ENCODE results near the gene KRT34. TPM values are rescaled to one million over a fixed set of nuclear protein-coding genes. Genes with fewer than 3 reads are reported as not detected.

The KRT34 gene
- total and polyA plus RNA-seq, 2 experiments from 2014 or later = not detected

- H4K20me1 ChIP-seq (replicated peaks; ENCODE audit: insufficient read depth) = no peaks in the 10 kb centered on the region
- Mint-ChIP-seq H3K27me3 (ENCODE audit: insufficient read depth, low read depth, poor library complexity) (peaks cover 1% of the 10 kb centered on the region), H3K27ac (no peak overlapping the region), H3K36me3 (ENCODE audit: low read depth) (no peaks in the 10 kb centered on the region), H3K4me3 (no peak overlapping the region), H3K9me3 (no peaks in the 10 kb centered on the region), H3K4me1 (peaks cover 8% of the 10 kb centered on the region)
- no peak overlapping the region for H3K27ac ChIP-seq (ENCODE audit: low read depth)
- H3K4me1 ChIP-seq (ENCODE audit: insufficient read depth) = no peaks in the 10 kb centered on the region
- peaks cover 4% of the 10 kb centered on the region; the same call in 1 of the 2 replicates for H3K9me2 ChIP-seq (ENCODE audit: insufficient read depth)
- no peaks in the 10 kb centered on the region for H3K36me3 ChIP-seq (ENCODE audit: insufficient read depth)
- H3K4me3 ChIP-seq = no peak overlapping the region
- no peaks in the 10 kb centered on the region for H3K27me3 ChIP-seq (ENCODE audit: insufficient read depth)
- no peaks in the 10 kb centered on the region for H3F3A ChIP-seq (replicated peaks; ENCODE audit: low read depth)
- no peak overlapping the region for H2AFZ ChIP-seq
- TF ChIP-seq ZNF114 (CRISPR knock-in tag; IDR thresholded peaks at IDR 0.05) = no peak
- no peak for TF ChIP-seq CTCF (conservative IDR thresholded peaks at IDR 0.05; ENCODE audit: low read depth in 2 of 2)
- no peak for TF ChIP-seq NANOG (IDR thresholded peaks at IDR 0.05; ENCODE audit: borderline replicate concordance)
- no peak for TF ChIP-seq EZH2 (IDR thresholded peaks at IDR 0.05; ENCODE audit: low read depth, unreplicated experiment)
- TF ChIP-seq ZNF331 (CRISPR knock-in tag; IDR thresholded peaks at IDR 0.05; ENCODE audit: low read depth) = no peak
- no peak for TF ChIP-seq EZH2phosphoT487 (IDR thresholded peaks at IDR 0.05; ENCODE audit: unreplicated experiment)
- TF ChIP-seq ETS1 (IDR thresholded peaks at IDR 0.05) = no peak
- TF ChIP-seq ZNF462 (CRISPR knock-in tag; IDR thresholded peaks at IDR 0.05) = no peak
- no peak for TF ChIP-seq POLR2AphosphoS5 (IDR thresholded peaks at IDR 0.05; ENCODE audit: low read depth)
- no peak for TF ChIP-seq STAT1 (IDR thresholded peaks at IDR 0.05; ENCODE audit: unreplicated experiment)
- H3K4me2 ChIP-seq = no peak overlapping the region
- DNase-seq (ENCODE audit: low spot score) = no peak
- no peaks in the 10 kb centered on the region for H3K79me2 ChIP-seq (replicated peaks; ENCODE audit: insufficient read depth)
- no peak for ATAC-seq
Observed at GRCh38 chr17:41420134-41420533, 38.0 kb upstream of the KRT34 start.
